ENCODE measurements around the gene TMEM260. TPM values are rescaled to one million over a fixed set of nuclear protein-coding genes. Genes with fewer than 3 reads are reported as not detected.
"Not testable (repeated sequence)": the region's sequence is repeated elsewhere in the genome, so short reads cannot be mapped to it uniquely, and the experiment has no call there.

TMEM260 gene
- total RNA-seq, 1 experiment from 2014 or later, result 7.6 TPM

DNA sequence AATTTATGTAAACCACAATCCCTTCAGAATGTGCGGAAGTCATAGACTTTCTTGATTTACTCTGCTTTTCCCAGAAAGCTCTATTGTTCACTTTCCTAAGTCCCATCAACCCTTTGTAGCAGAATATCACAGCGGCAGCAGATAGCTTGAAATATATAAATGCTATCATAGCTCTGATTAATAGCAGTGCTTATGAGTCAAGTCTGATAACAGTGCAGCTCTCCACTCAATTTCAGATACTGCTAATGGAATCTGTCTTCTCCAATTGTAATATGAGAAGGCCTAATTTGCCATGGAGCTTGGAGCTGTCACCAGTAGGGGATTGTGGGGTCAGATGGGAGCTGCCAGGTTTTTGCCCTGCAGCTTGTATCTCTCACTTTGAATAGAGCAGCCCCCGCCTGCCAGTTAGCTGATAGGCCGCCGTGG is 10.9 kb downstream of the TMEM260 start:
- in situ Hi-C loops (cut with HindIII; ENCODE audit: low pct_unique_long_range_greater_than_20kb, low sequenced_read_pairs), result no loop called here
- no peak for DNase-seq (ENCODE audit: low read depth)

- in situ Hi-C loops (cut with HindIII; ENCODE audit: low pct_unique_long_range_greater_than_20kb, low sequenced_read_pairs), result no loop called here
- DNase-seq (ENCODE audit: low read depth), result peak; percentile 76
Observed at GRCh38 chr14:56592746-56593544, 13.3 kb downstream of the TMEM260 start.

DNA sequence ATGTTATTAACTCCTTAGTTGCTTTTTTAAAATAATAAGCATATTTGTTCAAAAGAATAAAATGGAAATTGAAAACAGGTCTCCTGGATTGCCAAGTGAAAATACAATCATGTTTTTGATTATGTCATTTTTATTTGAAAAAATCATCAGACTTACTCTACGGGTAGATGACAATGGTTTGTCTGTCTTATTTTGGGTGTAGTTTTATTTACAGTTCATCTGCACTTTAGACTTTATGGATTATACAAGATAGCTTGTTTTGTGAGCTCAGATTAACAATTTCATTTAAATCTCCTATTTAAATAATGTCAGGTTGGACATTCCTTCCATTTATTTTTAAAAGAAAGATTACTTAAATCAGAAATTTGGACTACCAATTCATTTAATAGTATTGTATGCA is 14.8 kb downstream of the TMEM260 start:
- no peak for DNase-seq (ENCODE audit: low read depth)

GRCh38 chr14:56598519-56598918 is 18.9 kb downstream of the TMEM260 start:
- DNase-seq (ENCODE audit: low read depth), result no peak
- in situ Hi-C loops (cut with HindIII; ENCODE audit: low pct_unique_long_range_greater_than_20kb, low sequenced_read_pairs), result no loop called here

More for the DNA sequence above, 14.8 kb downstream of the TMEM260 start:
- in situ Hi-C loops (cut with HindIII; ENCODE audit: low pct_unique_long_range_greater_than_20kb, low sequenced_read_pairs), result no loop called here

GRCh38 chr14:56603648-56604047 is 24.1 kb downstream of the TMEM260 start:
- in situ Hi-C loops (cut with HindIII; ENCODE audit: low pct_unique_long_range_greater_than_20kb, low sequenced_read_pairs), result no loop called here

GRCh38 chr14:56608689-56609088 is 29.1 kb downstream of the TMEM260 start:
- in situ Hi-C loops (cut with HindIII; ENCODE audit: low pct_unique_long_range_greater_than_20kb, low sequenced_read_pairs), result no loop called here
- DNase-seq (ENCODE audit: low read depth), result no peak

More at GRCh38 chr14:56603648-56604047, 24.1 kb downstream of the TMEM260 start:
- no peak for DNase-seq (ENCODE audit: low read depth)

DNA sequence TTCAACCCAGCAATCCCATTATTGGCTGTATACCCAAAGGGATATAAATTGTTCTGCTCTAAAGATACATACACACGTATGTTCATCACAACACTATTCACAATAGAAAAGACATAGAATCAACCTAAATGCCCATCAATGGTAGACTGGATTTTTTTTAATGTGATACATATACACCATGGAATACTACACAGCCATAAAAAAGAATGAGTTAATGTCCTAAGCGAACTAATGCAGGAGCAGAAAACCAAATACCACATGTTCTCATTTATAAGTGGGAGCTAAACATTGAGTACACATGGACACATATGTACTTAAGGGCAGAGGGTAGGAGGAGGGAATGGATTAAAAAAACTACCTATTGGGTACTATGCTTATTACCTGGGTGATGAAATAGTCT is 32.1 kb downstream of the TMEM260 start:
- DNase-seq (ENCODE audit: low read depth); in situ Hi-C loops (cut with HindIII; ENCODE audit: low pct_unique_long_range_greater_than_20kb, low sequenced_read_pairs): not testable (repeated sequence)

DNA sequence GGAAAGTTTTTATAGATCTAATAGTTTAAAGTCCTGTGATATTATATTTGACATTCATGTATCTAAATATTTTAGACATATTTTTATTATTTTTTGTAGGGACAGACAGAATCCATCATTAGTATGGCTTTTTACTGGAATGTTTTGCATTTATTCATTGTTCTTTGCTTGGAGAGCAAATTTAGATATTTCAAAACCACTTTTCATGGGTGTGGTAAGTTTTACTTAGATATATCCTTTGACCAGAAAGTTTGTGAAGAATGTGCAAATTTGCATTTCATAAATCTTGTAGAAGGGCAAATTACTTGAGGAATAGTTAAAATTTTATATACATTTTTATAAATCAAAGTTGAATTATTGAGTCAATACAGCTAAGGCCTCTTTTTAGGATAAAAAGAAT is 37.5 kb downstream of the TMEM260 start:
- in situ Hi-C loops (cut with HindIII; ENCODE audit: low pct_unique_long_range_greater_than_20kb, low sequenced_read_pairs), result no loop called here
- no peak for DNase-seq (ENCODE audit: low read depth)

- no peak for DNase-seq (ENCODE audit: low read depth)
- in situ Hi-C loops (cut with HindIII; ENCODE audit: low pct_unique_long_range_greater_than_20kb, low sequenced_read_pairs), result no loop called here
Observed at GRCh38 chr14:56630707-56631106, 51.1 kb downstream of the TMEM260 start.

DNA sequence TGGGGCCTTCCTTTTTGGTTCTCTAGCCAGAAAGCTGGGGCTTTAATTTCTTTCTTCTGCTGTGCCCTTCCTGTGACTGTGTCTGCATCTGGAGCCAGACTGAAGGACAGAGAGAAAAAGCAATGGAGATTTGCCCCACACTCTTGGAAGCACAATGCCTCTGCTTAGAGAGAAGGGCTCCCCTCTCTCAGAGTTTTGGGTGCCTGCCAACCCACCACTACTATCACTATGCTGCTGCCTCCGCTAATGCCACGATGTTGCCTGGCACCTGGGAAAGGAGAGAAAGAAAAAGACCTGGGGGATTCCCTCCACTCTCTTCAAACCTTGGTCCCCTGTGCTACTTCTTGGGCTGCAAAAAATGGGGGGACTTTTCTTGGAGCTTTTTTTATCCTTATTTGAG is 52.6 kb downstream of the TMEM260 start:
- in situ Hi-C loops (cut with HindIII; ENCODE audit: low pct_unique_long_range_greater_than_20kb, low sequenced_read_pairs), result no loop called here
- DNase-seq (ENCODE audit: low read depth), result no peak

- DNase-seq (ENCODE audit: low read depth), result no peak
- in situ Hi-C loops (cut with HindIII; ENCODE audit: low pct_unique_long_range_greater_than_20kb, low sequenced_read_pairs), result no loop called here
Observed at GRCh38 chr14:56633544-56633943, 53.9 kb downstream of the TMEM260 start.

DNA sequence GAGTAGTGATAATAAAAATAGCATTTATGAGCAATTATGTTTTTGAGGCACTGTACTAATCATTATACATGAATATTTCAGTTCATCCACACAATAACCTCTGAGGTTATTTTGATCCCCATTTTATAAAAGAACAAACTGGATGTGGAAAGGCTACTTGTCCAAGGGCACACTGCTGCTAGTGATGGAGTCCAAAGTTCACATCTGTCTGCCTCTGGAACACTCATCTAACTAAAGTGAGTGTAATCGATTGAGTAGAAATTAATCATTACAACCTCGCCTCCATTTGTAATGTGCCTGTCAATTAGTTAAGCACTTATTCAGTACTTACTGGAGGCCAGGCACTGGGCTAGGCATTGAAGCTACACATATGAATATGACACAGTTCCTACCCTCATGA is 55.4 kb downstream of the TMEM260 start:
- in situ Hi-C loops (cut with HindIII; ENCODE audit: low pct_unique_long_range_greater_than_20kb, low sequenced_read_pairs), result no loop called here
- DNase-seq (ENCODE audit: low read depth), result no peak

GRCh38 chr14:56647493-56647892 is 67.9 kb downstream of the TMEM260 start:
- in situ Hi-C loops (cut with HindIII; ENCODE audit: low pct_unique_long_range_greater_than_20kb, low sequenced_read_pairs), result no loop called here
- DNase-seq (ENCODE audit: low read depth), result no peak

GRCh38 chr14:56648508-56649301 is 69.1 kb downstream of the TMEM260 start:
- no peak for DNase-seq (ENCODE audit: low read depth)
- in situ Hi-C loops (cut with HindIII; ENCODE audit: low pct_unique_long_range_greater_than_20kb, low sequenced_read_pairs), result no loop called here

DNA sequence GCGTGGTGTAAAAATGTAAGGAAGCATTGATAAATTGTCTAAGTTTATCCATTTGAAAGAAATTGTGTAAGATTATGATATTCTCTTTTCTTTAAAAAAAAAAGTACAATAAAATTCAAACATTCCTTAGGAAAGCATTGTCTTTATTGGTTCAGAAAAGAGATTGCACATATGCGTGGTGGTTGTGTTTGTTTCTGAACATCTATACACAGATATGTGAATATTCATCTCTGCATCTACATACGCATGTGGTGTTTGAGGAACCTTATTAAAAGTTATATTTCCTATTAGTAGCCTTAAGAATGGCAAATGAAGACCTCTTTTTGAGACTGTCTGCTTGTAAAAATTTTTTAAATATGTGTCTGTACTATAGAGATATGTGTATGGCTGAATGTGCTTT is 69.8 kb downstream of the TMEM260 start:
- no peak for DNase-seq (ENCODE audit: low read depth)
- in situ Hi-C loops (cut with HindIII; ENCODE audit: low pct_unique_long_range_greater_than_20kb, low sequenced_read_pairs), result no loop called here

DNA sequence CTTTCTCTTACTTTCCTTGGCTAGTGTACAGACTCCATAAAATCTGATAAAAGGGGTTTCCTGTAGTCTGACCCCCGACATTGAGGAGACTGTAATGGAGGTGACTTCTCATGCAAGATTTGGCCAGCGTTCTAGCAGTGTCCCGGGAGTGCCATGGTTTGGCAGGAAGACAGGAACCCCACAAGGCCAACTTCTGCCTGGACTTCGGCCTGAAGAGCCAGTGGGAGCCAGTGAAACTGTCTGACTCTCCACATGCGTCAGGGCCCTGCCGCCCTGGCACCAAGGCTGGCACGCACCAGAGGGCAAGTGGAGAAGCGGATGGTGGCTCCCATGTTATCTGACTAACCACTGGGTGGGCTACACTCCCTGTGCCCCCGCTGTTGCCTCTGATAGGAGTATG is 70.5 kb downstream of the TMEM260 start:
- no peak for DNase-seq (ENCODE audit: low read depth)
- in situ Hi-C loops (cut with HindIII; ENCODE audit: low pct_unique_long_range_greater_than_20kb, low sequenced_read_pairs), result no loop called here

DNA sequence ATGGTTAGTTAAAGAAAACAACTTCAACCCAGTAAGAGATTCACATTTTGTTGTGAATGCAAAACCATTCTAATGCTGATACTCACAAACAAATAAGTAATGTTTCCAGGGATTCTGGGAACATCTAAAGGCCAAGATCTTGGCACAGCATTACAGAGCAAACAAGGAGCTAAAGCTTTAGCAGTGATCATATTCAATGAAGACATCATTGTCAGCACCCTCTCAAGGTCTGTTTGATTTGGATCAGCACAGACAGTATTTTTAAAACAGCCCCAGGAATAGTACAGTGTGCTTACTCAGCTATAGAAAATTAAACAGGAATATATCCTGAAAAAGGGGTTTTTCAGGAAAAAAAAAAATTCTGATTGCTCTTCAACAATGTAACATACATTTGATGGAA is 71.4 kb downstream of the TMEM260 start:
- no peak for DNase-seq (ENCODE audit: low read depth)
- in situ Hi-C loops (cut with HindIII; ENCODE audit: low pct_unique_long_range_greater_than_20kb, low sequenced_read_pairs), result no loop called here

DNA sequence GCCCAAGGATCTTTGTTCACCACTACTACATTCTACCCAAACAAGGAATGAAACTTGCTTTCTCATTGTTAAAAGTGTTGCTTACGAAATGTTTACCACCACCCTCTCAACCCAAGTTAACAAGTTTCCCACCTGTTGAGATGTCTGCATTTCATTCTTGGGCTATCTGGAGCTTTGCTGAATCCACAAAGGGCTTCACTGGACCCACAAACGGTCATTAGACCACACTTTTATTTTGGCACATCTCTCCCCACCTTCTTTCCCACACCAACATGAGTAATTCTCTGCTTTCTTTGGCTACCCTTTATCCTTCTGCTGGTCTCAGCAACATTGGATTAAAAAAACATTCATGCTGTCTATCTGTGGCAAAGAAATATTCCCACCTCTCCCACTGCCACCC is 78.0 kb downstream of the TMEM260 start:
- in situ Hi-C loops (cut with HindIII; ENCODE audit: low pct_unique_long_range_greater_than_20kb, low sequenced_read_pairs), result no loop called here
- no peak for DNase-seq (ENCODE audit: low read depth)

DNA sequence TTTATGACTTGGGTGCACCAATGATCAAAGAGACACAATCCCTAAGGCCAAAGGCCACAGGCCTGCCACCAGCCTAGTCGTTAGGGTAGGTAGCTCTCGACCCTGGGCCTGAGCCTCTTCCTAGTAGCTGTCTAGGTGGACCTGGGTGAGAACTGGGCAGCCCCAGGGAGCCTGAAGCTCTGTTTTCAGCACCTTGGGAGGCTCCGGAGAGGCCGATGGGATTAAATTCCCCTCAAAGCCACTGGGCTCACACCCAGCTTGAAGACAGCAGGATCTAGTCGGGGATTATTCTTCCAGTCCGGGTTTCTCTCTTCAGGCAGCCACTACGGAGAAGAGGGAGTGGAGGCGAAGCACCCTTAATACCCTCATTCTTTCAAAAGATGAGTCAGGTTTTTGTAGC is 79.8 kb downstream of the TMEM260 start:
- in situ Hi-C loops (cut with HindIII; ENCODE audit: low pct_unique_long_range_greater_than_20kb, low sequenced_read_pairs), result no loop called here
- DNase-seq (ENCODE audit: low read depth), result no peak

Measured in Caki2 (cell line).